Karpas-422 (cell line): ENCODE results near the gene AK5. TPM values are rescaled to one million over a fixed set of nuclear protein-coding genes. Genes with fewer than 3 reads are reported as not detected.

Experiments used
- DNase-seq: peaks from one replicate; pipeline ENCODE4 v3.0.0-alpha.2; 2015
- H2AFZ ChIP-seq: fragments of 200-600 bp; sonication (generic); 2 replicates; pipeline ENCODE4 v1.6.1; 2014; ENCODE audit warnings: antibody characterized with exemption, low read length, mixed read lengths
- H3K27ac ChIP-seq: fragments of 200-600 bp; sonication (generic); 2 replicates; pipeline ENCODE4 v1.5.1; 2014; ENCODE audit warnings: mild to moderate bottlenecking, low read length, moderate library complexity
- H3K27me3 ChIP-seq: fragments of 200-600 bp; sonication (generic); 2 replicates; pipeline ENCODE4 v1.6.1; 2014; ENCODE audit warnings: low read length, mixed read lengths
- H3K36me3 ChIP-seq: fragments of 200-600 bp; sonication (generic); 2 replicates; pipeline ENCODE4 v1.6.1; 2014; ENCODE audit warnings: low read length, mixed read lengths; ENCODE audit not compliant: insufficient read depth
- H3K4me1 ChIP-seq: fragments of 200-600 bp; sonication (generic); 2 replicates; pipeline ENCODE4 v1.6.1; 2014; ENCODE audit warnings: mild to moderate bottlenecking, low read length, mixed read lengths
- H3K4me2 ChIP-seq: fragments of 200-600 bp; sonication (generic); 2 replicates; pipeline ENCODE4 v1.6.1; 2014; ENCODE audit warnings: low read length, low read depth, mild to moderate bottlenecking; ENCODE audit not compliant: poor library complexity, severe bottlenecking
- H3K4me3 ChIP-seq: fragments of 200-600 bp; sonication (generic); 2 replicates; pipeline ENCODE4 v1.5.1; 2014; ENCODE audit warnings: mild to moderate bottlenecking, antibody characterized with exemption, low read length, mixed read lengths
- H3K79me2 ChIP-seq: fragments of 200-600 bp; sonication (generic); 2 replicates; pipeline ENCODE4 v1.6.1; 2014; ENCODE audit warnings: mild to moderate bottlenecking, low read length, mixed read lengths
- H3K9ac ChIP-seq: fragments of 200-600 bp; sonication (generic); 2 replicates; pipeline ENCODE4 v1.6.0; 2014; ENCODE audit warnings: low read length
- H3K9me2 ChIP-seq: fragments of 200-600 bp; sonication (generic), shearing (Covaris generic); replicated peaks from 2 replicates; pipeline ENCODE4 v1.6.0; 2014; ENCODE audit warnings: mild to moderate bottlenecking, low read length, moderate library complexity; ENCODE audit not compliant: insufficient read depth
- H3K9me3 ChIP-seq: fragments of 300-700, 200-600 bp; sonication (generic); 2 replicates; pipeline ENCODE4 v1.6.1; 2014; ENCODE audit warnings: low read length, mixed read lengths
- H4K20me1 ChIP-seq: fragments of 200-600 bp; sonication (generic); 2 replicates; pipeline ENCODE4 v1.6.1; 2014; ENCODE audit warnings: mild to moderate bottlenecking, antibody characterized with exemption, low read length, low read depth; ENCODE audit not compliant: insufficient read depth
- total RNA-seq: library from RNA; depleted of rRNA; stranded (reverse); fragments of >200 nt; shearing (Covaris generic); gene quantifications from 2 replicates; pipeline ENCODE4 v1.2.3, GENCODE V29; 2014; ENCODE audit warnings: low replicate concordance

The AK5 gene
- total RNA-seq, 1 experiment from 2014 or later = not detected

DNA sequence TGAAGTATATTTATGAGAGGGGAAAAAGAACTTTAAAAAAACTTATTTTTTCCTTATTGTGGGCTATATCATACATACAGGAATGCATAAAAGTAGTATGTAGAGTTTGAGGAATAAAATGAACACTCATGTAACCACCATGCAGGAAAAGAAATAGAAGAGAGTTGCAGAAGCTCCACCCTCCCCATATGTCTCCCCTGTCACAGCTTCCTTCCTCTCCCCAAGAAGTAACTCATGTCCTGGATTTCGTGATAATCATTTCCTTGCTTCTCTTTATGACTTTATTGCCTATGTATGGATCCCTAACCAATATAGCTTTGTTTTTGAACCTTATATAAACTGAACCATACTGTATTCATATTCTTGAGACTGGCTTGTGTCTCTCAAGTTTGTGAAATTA lies 274.2 kb downstream of the AK5 start:
- Histone ChIP-seq H2AFZ (no peak overlapping the region), H3K4me2 (no peak overlapping the region), H3K4me1 (no peaks in the 10 kb centered on the region), H3K27me3 (no peaks in the 10 kb centered on the region), H3K27ac (no peak overlapping the region), H3K36me3 (no peaks in the 10 kb centered on the region; the same call in 1 of the 2 replicates), H3K9me3 (no peaks in the 10 kb centered on the region), H4K20me1 (no peaks in the 10 kb centered on the region), H3K9me2 (no peaks in the 10 kb centered on the region), H3K79me2 (no peaks in the 10 kb centered on the region), H3K9ac (no peak overlapping the region), H3K4me3 (no peak overlapping the region)
- DNase-seq = no peak

DNA sequence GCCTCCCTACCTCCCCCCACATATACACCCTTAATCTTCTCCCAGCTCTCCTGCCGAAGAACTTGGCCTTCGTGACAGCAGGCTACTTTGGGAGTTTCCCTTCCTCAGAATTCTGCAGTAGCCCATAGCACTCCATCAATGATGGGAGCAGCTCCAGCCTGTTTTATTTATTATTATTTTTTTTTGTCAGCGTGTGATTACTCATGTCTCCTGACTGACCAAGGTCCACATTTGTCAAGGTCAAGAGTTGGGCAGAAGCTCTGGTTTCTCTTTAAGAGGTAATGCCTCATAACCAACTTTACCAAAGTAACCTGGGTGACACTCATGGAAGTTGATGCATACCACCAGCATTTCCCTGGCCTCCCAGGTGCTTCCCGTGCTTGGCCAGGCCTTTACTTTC lies 275.2 kb downstream of the AK5 start:
- no peaks in the 10 kb centered on the region for H3K4me1 ChIP-seq
- no peak for DNase-seq
- no peak overlapping the region for H3K4me2 ChIP-seq
- no peaks in the 10 kb centered on the region for H3K9me2 ChIP-seq
- no peaks in the 10 kb centered on the region for H3K9me3 ChIP-seq
- no peak overlapping the region for H2AFZ ChIP-seq
- H3K79me2 ChIP-seq = no peaks in the 10 kb centered on the region
- no peak overlapping the region for H3K27ac ChIP-seq
- no peaks in the 10 kb centered on the region for H3K27me3 ChIP-seq
- H3K9ac ChIP-seq = no peak overlapping the region
- H4K20me1 ChIP-seq = no peaks in the 10 kb centered on the region
- no peak overlapping the region for H3K4me3 ChIP-seq
- no peaks in the 10 kb centered on the region; the same call in 1 of the 2 replicates for H3K36me3 ChIP-seq

DNA sequence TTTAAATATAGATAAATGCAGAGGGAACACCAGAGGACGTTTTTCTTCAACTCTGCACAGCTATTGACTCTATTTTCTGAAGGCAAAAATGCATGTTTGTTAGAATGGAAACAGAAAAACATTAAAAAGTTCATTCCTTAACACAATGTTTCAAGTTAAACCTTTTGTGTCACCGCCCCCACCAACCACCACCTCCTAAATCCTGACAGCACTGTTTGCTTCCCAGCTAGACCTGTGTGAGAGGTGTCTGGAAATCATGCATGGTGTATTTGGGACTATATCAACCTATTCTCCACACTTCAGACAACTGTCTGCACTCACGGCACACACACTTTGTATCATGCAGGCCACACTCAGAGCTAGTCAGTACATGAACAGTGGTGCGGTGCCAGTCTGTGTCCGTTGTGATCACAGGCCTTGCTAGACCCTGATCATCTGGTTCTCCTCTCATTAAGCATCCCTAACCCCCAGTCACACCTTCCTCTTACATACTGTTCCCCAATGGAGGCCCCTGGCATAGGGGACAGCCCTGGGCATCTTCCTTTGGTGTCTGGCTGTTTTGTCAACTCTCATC lies 276.9 kb downstream of the AK5 start:
- Histone ChIP-seq H3K4me1 (no peaks in the 10 kb centered on the region), H2AFZ (no peak overlapping the region), H3K9me3 (no peaks in the 10 kb centered on the region), H3K9ac (no peak overlapping the region), H4K20me1 (0 out of 2 replicates have a peak, but pooled peaks cover 4% of the 10 kb centered on the region), H3K9me2 (no peaks in the 10 kb centered on the region), H3K79me2 (no peaks in the 10 kb centered on the region), H3K36me3 (peaks cover 11% of the 10 kb centered on the region; the same call in 1 of the 2 replicates), H3K27ac (no peak overlapping the region), H3K27me3 (no peaks in the 10 kb centered on the region), H3K4me3 (no peak overlapping the region), H3K4me2 (no peak overlapping the region)
- DNase-seq = no peak

DNA sequence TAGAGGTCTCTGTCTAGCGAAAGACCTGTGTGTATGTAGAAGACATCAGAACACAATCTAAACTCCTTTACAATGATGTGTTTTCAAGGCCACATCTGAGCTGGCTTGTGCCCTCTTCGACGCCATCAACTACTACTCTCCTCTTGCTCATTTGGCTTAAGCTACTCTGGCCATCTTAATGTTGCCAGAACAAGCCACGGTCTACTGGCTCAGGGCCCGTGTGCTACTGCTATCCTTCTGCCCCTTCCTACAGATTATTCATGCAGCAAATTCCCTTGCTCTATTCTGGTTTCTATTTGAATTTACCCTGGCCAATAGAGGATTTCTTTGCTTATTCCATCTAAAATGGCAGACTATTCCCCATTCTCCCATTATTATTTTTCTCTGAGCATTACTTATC lies 278.9 kb downstream of the AK5 start:
- Histone ChIP-seq H3K9me3 (no peaks in the 10 kb centered on the region), H3K79me2 (no peaks in the 10 kb centered on the region), H3K27ac (no peak overlapping the region), H3K4me3 (no peak overlapping the region), H4K20me1 (0 out of 2 replicates have a peak, but pooled peaks cover 4% of the 10 kb centered on the region), H3K4me2 (no peak overlapping the region), H2AFZ (no peak overlapping the region), H3K9ac (no peak overlapping the region), H3K27me3 (no peaks in the 10 kb centered on the region), H3K4me1 (no peaks in the 10 kb centered on the region), H3K36me3 (peaks cover 20% of the 10 kb centered on the region; the same call in 1 of the 2 replicates), H3K9me2 (no peaks in the 10 kb centered on the region)
- DNase-seq = no peak

DNA sequence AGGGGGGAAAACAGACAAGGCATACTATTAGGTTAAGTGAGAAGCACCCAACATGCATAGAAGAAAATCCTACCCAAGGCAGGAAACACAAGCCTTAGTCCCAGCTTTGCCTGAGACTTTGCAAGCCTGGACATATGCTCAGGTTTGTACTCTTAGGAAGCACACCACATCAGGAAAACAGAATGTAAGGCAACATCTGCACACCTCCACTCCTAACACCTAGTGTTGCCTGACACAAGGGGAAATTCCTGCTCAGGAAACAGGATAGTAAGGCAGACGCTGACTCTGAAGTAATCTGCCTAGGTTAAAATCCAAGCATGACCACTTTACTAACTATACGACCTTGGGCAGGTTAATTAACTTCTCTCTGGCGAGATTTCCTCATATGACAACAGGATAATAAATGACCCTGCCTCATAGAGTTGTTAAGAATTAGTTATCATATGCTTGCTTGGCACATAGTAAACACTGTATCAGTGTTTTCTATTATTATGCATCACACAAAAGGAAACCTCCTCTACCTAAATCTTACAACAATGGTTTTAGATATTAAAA lies 280.9 kb downstream of the AK5 start:
- H3K9me3 ChIP-seq = no peaks in the 10 kb centered on the region
- no peak overlapping the region for H2AFZ ChIP-seq
- no peaks in the 10 kb centered on the region for H3K9me2 ChIP-seq
- H3K36me3 ChIP-seq = peaks cover 39% of the 10 kb centered on the region
- no peaks in the 10 kb centered on the region for H3K27me3 ChIP-seq
- H4K20me1 ChIP-seq = 0 out of 2 replicates have a peak, but pooled peaks cover 4% of the 10 kb centered on the region
- no peaks in the 10 kb centered on the region for H3K79me2 ChIP-seq
- H3K9ac ChIP-seq = no peak overlapping the region
- H3K4me2 ChIP-seq = no peak overlapping the region
- H3K27ac ChIP-seq = no peak overlapping the region
- no peak for DNase-seq
- H3K4me3 ChIP-seq = no peak overlapping the region
- H3K4me1 ChIP-seq = no peaks in the 10 kb centered on the region

DNA sequence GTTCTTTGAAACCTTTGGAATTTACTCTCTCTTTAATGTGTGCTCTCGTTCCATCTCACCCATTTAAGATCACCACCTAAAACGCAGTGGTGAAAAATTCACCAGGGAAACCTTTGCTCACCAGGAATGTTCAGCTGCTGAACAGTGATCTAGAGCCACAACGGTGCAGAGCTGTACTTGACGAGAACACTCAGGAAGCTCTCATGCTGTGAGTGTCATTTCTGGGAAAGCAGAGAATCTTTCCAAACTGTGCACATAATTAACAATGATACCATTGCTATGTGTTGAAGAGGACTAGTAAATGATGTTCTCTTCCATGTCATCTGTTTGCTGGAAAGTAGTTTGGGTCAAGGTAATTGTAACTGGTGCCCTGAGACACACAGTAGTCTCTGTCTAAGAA lies 283.5 kb downstream of the AK5 start:
- Histone ChIP-seq H3K4me2 (no peak overlapping the region), H3K9me2 (no peaks in the 10 kb centered on the region), H3K9me3 (no peaks in the 10 kb centered on the region), H3K79me2 (no peaks in the 10 kb centered on the region), H4K20me1 (0 out of 2 replicates have a peak, but pooled peaks cover 4% of the 10 kb centered on the region), H2AFZ (no peak overlapping the region), H3K27me3 (no peaks in the 10 kb centered on the region), H3K36me3 (peaks cover 45% of the 10 kb centered on the region), H3K9ac (no peak overlapping the region), H3K4me1 (no peaks in the 10 kb centered on the region), H3K4me3 (no peak overlapping the region), H3K27ac (no peak overlapping the region)
- no peak for DNase-seq

DNA sequence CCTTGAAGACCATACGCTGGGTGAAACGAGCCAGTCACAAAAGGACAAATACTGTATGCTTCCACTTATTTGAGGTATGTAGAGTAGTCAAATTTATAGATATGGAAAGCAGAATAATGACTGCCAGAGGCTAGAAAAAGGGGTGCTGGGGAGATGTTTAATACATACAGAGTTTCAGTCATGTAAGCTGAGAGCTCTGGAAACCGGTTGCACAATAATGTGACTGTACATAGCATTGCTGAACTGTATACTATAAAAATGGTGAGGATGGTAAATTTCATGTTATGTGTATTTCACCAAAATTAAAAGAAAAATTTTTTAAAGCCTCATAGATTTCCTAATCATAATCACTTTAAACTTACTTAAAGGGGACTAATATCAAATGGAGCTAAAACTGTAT lies 289.8 kb downstream of the AK5 start:
- H3K9me2 ChIP-seq = no peaks in the 10 kb centered on the region
- H3K4me2 ChIP-seq = no peak overlapping the region
- no peak overlapping the region for H3K9ac ChIP-seq
- DNase-seq = no peak
- no peak overlapping the region for H2AFZ ChIP-seq
- no peaks in the 10 kb centered on the region for H3K9me3 ChIP-seq
- H3K79me2 ChIP-seq = peaks cover 2% of the 10 kb centered on the region; the same call in 1 of the 2 replicates
- H3K27ac ChIP-seq = no peak overlapping the region
- H3K4me3 ChIP-seq = no peak overlapping the region
- no peaks in the 10 kb centered on the region for H3K4me1 ChIP-seq
- no peaks in the 10 kb centered on the region for H3K27me3 ChIP-seq
- H4K20me1 ChIP-seq = no peaks in the 10 kb centered on the region
- peaks cover 49% of the 10 kb centered on the region for H3K36me3 ChIP-seq

DNA sequence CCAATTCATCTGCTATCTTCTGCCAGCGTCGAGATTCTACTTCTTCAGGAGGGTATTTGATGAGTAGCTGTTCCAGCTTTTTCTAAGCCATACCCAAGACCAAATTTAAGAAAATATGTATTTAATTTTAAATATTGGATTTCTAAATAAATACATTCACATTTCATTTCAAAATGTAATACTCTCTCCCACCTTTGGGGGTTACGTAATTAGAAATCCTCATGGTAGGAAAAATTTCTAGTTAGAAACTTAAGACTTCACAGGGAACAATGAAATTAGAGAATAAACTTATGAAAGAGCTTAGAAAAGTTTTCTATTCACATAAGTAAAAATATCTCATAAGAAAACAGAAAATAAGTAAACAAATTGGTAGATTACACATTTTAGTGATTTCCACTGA lies 297.7 kb downstream of the AK5 start:
- H3K27me3 ChIP-seq = no peaks in the 10 kb centered on the region
- no peaks in the 10 kb centered on the region for H3K9me2 ChIP-seq
- H3K9me3 ChIP-seq = no peaks in the 10 kb centered on the region
- DNase-seq = no peak
- H3K4me2 ChIP-seq = no peak overlapping the region
- peaks cover 56% of the 10 kb centered on the region for H3K36me3 ChIP-seq
- H4K20me1 ChIP-seq = no peaks in the 10 kb centered on the region
- H3K79me2 ChIP-seq = peaks cover 26% of the 10 kb centered on the region
- H3K4me1 ChIP-seq = peaks cover 16% of the 10 kb centered on the region
- H2AFZ ChIP-seq = no peak overlapping the region
- no peak overlapping the region for H3K4me3 ChIP-seq
- no peak overlapping the region for H3K9ac ChIP-seq
- H3K27ac ChIP-seq = no peak overlapping the region
